Suprapubic skin (tissue), 3 donors: ENCODE results near the gene BORCS5.
"Not testable (repeated sequence)": the region's sequence is repeated elsewhere in the genome, so short reads cannot be mapped to it uniquely, and the experiment has no call there.

ENCODE experiments used
- CTCF ChIP-seq, 2 donors: fragments of 200-600 bp in 1 of 2; fragments of 450-650 bp in 1 of 2; sonication (generic) in 1 of 2; IDR thresholded peaks; one replicate each; pipeline ENCODE4 v1.5.1; 2016 to 2019; ENCODE audit warnings: antibody characterized with exemption in 2 of 2, mild to moderate bottlenecking in 1 of 2, moderate library complexity in 1 of 2
- EP300 ChIP-seq: sonication (generic); formaldehyde crosslinking; IDR thresholded peaks from one replicate; pipeline ENCODE4 v1.6.1; 2017; ENCODE audit warnings: antibody characterized with exemption
- POLR2A ChIP-seq, 2 donors: fragments of 450-650 bp; IDR thresholded peaks; one replicate each; pipeline ENCODE4 v1.6.1; 2017; ENCODE audit warnings: antibody characterized with exemption in 2 of 2, mild to moderate bottlenecking in 2 of 2, moderate library complexity in 2 of 2

DNA sequence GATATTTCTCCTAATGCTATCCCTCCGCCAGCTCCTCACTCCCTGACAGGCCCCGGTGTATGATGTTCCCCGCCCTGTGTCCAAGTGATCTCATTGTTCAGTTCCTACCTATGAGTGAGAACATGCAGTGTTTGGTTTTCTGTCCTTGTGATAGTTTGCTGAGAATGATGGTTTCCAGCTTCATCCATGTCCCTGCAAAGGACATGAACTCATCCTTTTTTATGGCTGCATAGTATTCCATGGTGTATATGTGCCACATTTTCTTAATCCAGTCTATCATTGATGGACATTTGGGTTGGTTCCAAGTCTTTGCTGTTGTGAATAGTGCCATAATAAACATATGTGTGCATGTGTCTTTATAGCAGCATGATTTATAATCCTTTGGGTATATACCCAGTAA, 62.3 kb downstream of the BORCS5 start:
- not testable (repeated sequence) for TF ChIP-seq CTCF (IDR thresholded peaks at IDR 0.05); EP300; POLR2A (IDR thresholded peaks at IDR 0.05)
